Endothelial cell of hepatic sinusoid (primary cell): ENCODE measurements around the gene MCTP2.

ENCODE experiments used
- in situ Hi-C: cut with HindIII; loops from 2 replicates; pipeline ENCODE4 v1.10.0; 2017; ENCODE audit warnings: low sequenced_read_pairs

The MCTP2 gene

DNA sequence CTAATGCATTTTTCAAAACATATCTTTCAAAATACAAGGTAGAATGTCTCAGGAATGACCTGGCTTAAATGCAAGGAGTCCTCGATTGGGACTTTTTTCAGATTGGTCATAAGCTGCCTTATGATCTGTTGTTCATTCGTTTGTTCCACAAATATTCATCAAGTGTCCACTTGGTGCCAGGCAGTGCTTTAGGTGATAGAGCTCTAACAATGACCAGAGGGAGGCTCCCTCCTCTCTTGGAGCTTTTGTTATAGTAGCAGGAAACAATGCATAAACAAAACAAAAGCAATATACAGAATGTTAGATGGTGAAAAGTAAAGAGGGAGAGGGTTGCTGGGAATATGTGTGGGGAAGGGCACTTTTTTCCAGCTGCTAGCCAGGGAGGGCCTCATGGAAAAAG lies 156.1 kb downstream of the MCTP2 start:
- in situ Hi-C loops: no loop called here

DNA sequence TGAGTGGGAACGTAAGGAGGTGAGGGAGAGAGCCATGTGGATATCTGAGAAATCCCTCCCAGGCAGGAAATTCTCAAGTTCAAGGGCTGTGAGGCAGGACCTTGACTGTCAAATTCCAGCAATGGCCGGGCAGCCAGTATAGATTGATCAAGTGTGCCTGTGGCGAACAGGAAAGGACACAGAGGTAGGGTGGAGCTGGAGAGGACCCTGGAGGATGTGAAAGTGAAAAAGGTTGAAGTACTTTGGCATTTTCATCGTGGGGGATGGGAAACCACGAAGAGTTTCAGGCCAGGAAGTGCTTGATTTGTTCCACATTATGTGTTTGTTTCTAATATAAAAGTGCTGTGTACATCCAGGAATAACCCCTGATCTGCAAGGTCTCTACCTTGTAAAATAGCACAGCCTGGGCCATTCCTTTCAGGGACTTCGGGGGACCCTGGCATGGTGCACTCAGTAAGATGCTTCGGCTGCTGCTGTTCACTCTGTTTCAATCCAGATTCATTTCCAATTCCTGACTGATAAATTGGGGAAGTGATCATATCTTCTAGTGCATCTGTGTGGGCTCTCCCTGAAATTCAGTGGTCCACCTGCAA lies 156.6 kb downstream of the MCTP2 start:
- in situ Hi-C loops: no loop called here

DNA sequence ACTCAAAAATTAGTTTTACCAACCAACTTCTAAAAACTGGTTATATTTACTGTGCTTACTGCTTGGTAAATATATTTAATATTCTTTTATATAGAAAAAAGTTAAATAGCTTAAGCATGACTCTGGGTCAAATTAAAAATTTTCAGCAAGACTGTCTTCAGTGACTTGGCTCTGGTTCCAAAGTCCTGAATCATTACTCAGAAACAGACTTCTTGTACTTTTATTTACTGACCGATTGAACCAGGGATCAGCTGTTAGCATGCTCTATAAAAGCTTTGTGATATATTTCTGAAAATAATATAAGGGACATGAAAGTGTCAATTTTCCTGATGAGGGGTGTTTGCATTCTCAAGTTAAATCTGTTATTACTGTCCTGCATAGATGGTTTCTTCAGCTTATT lies 164.3 kb downstream of the MCTP2 start:
- in situ Hi-C loops: no loop called here

DNA sequence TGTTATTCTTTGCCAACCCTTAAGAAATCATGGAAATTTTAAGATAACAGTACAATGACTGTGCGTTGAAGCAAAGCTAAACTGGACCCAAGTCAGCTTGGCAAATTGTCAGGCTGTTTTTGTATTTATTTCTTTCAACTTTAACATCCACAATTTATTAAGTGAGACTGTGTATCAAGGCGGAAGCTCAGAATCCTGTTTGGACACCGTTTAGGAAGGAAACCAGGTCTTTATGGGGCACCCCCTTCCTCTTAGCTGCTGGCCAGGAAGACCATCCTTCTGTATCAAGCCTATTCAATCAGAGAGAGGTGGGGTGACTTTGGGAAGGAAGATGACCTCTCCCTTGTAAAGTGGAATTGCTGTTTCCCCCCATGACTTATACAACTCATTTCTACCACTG lies 166.0 kb downstream of the MCTP2 start:
- in situ Hi-C loops: no loop called here

DNA sequence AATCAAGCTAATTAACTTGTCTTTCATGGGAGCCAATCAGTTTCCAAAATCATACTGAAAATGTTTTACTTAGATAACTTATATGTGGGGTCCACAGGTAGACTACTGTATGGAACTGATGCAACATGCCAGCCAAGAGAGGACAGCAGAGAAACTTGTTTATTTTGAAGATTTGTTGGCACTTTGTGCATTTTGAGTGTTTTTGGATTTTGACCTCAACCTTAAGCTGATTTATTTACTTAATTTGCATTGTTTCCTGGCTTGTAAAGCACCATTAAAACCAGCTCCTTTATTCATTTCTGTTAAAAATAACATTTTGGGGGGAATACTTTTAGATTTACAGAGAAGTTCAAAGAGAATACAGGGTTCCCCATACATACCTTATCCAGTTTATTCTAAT lies 166.6 kb downstream of the MCTP2 start:
- in situ Hi-C loops: no loop called here

DNA sequence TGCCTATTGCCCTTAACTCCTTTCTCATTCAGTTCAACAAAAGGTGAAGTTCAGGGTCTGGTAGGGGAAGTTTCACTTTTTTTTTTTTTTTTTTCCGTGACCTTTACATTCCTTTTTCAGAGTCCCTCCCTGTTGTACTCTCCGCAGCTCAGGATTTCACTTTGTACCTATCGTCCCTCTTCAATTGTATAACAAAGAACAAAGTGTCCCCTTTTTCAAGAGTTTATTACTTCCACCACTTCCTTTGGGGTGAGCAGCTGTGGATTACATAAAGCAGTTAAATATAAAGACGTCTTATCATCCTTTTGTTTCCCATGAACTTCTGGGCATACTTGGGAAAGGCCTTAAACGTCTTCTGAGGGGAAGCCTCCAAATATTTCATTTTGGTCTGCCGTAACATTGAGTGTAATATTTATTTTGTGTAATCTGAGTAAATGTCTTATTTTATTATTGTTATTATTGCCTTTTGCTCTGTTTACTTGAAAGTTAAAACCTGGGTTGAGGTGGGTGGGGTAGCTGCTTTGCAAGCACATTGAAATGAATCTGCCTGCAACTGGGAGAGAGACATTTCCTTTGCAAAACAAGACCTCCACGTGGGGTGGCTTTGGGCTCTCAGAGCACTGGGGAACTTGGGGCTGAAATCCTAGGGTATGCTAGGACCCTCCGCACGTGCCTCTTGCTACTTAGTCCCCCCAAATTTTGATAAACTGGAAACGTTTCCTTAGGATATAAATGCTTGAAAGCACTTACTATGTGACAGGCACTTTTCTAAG lies 169.4 kb downstream of the MCTP2 start:
- in situ Hi-C loops: no loop called here

DNA sequence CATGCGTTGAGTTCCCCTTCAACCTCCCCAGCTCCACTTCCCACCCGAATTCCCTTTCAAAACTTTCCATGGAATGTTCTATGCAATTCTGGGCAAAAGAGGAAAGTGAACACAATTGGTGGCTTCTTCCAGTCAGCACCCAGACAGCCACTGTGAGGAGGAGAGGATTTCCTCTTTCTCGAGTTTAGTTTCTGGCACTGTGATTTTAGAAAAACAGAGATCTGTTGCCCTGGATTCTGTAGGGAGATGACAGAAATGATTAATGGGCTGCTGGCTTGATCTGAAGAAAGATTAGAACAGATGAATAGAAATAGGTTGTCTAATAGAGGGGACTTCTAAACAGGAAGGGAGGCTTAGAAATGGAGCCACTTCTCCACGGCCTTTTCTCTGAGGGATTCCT lies 172.0 kb downstream of the MCTP2 start:
- in situ Hi-C loops: no loop called here

DNA sequence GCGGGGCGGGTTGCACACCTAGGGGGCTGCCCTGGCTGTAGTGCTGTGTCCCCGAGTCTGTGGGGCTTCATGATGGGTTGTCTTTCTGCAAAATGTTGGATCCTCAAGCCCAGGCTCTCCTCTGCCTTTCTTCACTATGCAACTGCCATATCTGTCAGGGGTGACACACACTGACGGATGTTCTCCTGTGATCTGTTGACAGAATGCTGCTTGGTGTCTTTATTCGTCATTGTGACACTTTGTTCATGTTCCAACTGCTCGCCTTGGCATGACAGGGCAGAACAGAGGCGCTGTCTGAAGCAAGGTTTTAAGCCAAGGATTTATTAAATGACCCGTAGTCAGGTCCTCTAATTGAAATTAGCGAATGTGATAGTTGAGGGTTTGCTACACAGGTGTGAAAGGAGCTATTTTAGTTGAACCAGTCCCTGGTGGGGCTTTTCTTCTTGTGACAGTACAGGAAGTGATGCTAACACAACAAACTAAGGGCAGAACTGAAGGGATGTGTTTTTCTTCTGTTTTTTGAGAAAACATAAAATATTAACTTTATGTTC lies 173.4 kb downstream of the MCTP2 start:
- in situ Hi-C loops: no loop called here

DNA sequence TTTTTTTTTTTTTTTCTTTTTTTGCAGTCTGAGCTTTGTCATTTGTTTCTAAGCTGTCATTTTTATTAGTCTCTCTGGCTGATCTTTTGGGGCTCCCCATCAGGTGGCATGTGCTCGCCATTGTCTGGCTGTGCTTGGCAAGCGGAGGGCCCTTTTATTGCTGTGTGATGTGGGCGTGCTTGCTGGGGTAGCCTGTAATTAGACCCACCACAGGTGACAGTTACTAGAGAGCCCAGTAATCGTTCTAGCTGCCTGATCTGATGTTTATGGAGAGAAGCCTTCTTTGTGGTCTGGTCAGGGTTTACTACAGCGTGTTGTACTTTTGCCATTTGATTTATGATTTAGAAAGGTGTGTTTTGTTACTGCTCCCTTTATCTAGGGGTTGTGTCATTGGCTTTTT lies 179.9 kb downstream of the MCTP2 start:
- in situ Hi-C loops: loop anchor here (5.0 kb wide), 1 partner anchor 51 kb away; no protein-coding TSS in a partner anchor

DNA sequence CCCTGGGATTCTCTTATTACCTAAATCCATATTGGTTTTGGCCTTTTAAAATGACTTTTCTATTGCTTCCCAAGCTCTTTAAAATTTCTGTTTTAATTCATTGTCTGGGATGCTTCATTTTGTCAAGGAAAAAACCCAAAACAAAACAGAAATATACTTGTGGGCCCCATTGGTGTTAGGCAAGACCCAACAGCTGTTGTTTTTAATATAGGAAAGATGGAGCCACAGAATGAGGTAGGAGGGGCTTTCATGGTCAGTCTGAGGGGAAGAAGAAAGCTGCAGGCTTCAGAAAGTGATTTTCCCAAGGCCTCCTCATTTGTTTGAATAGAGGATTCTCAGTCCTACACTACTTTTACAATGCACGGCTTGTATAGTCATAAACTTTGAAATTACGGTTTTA lies 180.5 kb downstream of the MCTP2 start:
- in situ Hi-C loops: loop anchor here (5.0 kb wide), 1 partner anchor 50 kb away; no protein-coding TSS in a partner anchor

DNA sequence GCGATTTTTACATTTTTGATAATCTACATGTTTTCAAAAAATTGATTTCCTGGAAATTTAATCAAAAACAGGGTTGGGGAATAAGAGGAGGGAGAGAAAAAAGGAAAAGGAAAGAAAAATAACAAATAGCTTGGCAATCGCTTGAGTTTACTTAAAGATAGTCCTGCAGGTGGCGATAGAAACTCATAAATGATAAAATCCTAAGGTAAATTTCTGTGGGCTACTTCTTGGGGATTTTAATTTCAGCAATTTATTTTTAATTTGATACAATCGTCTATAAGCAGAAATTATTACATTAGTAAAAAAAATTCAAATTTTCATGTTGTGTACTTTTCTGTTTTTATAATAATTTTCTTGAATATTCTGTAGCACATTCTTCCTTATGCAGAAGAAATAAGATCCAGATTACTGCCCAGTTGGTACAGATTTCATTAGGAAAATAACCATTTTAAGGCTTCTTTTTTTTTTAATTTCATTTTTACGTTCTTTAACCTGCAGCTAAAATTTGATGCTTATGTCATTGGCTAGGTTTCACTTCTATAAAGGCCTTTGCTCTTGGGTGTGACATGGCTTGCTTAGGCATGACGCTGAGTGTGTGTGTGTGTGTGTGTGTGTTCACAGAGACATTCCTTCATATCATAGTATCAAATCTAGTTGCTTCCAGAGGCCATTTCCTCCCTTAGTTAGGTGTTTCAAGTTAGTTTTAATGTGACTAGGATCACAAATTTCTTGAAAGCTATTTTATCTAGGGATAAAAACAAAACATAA lies 181.8 kb downstream of the MCTP2 start:
- in situ Hi-C loops: loop anchor here (5.0 kb wide), 1 partner anchor 49 kb away; no protein-coding TSS in a partner anchor

DNA sequence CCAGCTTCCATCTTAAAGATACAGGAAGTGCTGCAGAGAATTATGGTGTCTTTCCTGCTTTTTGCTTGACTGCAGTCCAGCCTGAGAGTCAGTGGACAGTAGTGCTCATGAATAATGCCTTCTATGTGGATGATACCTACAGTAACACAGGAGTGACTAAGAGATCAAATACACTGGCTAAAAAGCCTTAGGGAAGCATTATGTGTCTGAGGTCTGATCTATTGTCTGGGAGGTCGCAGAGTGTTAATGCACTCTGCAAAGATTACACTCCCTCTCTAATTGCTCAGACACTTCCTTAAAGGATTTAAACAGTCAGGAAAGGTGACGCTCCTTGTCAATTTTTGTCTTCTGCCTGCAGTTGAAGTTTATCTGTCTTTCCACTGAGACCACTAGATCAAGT lies 183.6 kb downstream of the MCTP2 start:
- in situ Hi-C loops: loop anchor here (5.0 kb wide), 1 partner anchor 47 kb away; no protein-coding TSS in a partner anchor

DNA sequence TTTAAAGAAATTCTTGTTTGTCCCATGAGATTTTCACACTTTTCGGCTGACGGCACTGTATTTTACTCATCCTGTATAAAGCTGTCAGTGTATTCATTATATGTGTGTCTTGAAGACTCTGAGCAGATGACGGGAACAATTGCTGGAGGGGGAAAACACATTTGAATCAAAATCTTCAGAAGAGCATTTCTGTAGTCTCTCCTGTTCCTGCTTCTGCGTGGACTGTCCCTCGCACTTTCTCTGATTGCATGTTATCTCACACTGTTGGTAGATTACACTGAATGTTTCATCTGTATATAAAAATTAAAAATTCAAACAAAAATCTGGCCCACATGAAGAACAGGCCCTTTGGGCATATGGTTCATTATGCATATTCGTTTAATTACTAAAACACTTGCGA lies 184.9 kb downstream of the MCTP2 start:
- in situ Hi-C loops: no loop called here

DNA sequence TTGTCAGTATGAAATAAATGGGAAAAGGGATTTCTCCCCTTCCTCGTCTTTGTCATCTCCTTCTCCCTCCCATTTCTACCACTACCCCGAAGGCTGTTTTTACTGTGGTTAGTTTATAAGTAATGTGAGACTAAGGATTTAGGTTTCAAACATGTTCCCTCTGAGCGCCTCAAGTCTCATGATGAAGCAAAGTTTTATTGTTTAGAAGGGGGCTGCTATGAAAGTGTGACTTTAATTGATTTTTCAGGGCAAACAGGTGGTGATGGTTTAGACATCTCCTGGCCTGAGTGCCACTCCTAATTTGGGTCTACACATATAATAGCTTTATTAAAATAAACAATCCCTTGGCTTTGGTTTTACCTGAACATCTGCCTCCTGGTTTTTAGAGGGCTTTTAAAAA lies 185.5 kb downstream of the MCTP2 start:
- in situ Hi-C loops: no loop called here

DNA sequence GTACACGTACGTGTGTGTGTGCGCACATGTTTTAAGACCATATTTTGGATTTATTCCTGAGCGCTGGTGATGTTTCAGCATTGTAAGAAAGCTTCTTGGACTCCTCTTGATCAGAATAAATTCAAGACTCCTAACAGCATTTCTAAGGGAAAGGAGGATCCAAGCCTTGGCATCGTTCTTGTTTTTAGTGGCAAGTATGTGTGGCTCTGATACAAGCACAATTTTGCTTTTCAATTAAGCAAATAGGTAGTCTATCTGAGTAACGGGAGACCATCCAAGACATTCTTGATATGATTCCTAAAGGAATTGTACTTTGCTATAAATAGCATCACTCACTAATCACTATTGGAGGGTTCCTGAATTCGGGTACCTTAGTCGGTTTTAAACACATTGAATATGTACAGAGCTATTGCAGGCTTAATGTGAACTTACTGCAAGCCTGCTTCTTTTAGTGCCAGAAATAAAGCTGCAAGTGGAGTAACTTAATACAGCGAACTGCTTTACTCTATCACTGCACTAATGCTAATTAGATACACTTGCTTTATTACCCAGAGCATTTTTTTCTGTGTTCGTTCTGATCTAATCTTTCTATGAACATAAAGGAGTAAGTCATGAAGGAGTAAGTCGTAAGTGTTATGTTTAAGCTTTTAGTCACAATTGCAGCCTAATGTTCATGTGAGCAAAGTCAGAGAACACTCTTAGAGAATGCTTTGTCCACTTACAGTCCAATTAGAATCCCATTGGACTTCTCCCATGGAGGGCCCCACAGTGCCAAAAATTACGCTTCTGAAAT lies 186.3 kb downstream of the MCTP2 start:
- in situ Hi-C loops: no loop called here

DNA sequence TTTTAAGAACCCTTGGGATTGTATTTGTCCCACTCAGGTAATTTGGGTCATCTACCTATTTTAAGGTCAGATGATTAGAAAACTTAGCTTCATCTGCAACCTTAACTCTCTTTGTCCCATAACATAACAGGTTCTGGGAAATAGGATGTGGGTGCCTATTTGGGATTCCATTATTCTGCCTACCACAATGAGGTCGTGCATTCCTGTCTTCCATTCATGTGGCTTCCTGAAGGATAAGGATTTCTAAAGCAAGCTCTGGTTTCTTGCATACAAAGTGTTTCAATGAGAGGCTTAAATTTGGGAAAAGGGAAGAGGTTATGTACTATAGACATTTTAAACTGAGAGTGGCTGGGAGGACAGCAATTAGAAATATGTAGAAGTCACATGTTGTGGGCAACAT lies 190.3 kb downstream of the MCTP2 start:
- in situ Hi-C loops: no loop called here

DNA sequence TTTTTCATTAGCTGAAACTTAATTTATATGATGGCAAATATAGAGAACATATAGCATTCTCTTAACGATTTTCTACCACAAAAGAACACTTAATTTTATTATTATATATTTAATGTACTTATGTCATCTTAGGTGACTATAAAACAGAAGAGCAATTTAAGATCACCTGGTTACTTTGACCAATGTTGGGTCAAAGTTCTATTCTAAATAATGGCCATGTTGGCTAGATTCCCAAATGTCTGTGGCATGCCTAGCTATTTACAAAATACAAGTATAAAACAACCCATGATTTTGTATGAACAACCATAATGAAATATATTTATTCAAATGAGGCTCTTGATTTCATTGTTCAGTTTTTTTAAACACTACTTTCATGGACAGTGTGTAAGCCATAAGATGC lies 200.9 kb downstream of the MCTP2 start:
- in situ Hi-C loops: no loop called here

DNA sequence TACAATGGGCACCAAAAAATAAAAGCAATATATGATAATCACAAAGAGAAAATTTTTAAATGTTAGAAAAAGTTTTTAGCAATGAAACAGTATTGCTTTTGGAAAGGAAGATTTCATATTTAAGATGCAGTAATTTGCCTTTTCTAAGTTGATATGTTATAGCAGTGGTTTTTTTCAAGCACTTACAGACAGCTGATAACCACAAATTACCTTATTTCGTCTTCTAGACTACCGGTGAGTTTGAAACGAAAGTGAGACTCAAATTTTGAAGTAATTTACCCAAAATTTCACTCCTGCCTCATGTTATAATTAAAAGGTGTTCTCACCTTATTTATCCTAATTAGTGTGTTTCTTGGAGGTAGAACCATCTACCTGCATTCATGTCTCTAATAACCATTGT lies 207.8 kb downstream of the MCTP2 start:
- in situ Hi-C loops: no loop called here

DNA sequence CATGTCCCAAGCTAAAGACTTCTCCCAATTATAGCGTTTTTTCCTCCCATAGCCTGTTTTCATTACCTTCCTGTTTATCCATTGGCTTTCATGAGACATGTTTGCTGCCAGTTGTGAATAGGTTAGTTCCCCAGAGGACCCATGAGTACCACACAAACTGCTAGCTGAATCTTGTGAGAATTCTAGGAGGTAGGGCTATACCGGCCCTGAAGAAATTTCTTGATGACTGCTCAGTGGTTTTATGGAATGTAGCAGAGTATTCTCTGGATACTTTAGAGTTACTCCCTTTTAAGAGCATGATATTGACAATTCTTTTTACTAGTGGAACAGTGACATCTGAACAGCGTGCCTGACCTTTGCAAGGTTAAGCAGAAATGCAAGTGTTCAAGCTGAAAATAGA lies 210.4 kb downstream of the MCTP2 start:
- in situ Hi-C loops: no loop called here

DNA sequence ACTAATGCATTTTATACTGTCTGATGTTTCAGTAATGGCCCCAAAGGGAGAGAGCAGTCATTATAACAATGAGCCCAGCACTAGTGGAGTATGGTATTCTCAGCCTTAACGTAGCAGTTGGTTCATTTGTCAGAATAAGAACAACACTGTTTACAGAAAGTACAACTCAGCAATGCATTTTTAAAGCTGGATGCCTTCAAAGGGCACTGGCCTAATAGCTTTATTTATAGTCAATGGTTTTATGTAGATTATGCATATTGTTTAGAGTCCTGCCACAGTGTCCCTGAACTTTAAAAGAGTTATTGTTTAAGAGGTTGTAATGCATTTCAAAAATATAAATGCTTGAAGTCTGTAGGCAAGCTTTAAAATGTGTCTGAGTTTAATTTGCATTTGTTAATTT lies 211.1 kb downstream of the MCTP2 start:
- in situ Hi-C loops: no loop called here

DNA sequence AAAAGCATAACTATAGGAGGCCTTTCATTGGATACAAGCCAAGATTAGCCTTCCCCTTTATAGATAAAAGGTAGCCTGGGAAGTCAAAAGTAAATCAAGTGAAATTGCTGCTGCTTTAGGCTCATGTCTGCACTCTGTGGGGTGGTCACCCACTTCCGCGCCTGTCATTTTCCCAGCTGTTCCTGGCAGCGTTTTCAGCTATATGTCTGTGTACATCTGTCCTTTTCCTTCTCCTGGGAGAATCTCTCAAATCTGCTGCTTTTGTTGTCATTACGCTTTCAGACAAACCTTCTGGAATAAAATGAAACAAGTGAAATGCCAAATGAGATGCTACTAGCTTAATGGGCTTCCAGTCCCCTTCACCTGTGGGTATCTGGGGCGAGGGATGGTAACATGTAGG lies 211.8 kb downstream of the MCTP2 start:
- in situ Hi-C loops: no loop called here
